ENCODE measurements around the gene PMM2.
"Not testable (repeated sequence)": the region's sequence is repeated elsewhere in the genome, so short reads cannot be mapped to it uniquely, and the experiment has no call there.

Gene PMM2

DNA sequence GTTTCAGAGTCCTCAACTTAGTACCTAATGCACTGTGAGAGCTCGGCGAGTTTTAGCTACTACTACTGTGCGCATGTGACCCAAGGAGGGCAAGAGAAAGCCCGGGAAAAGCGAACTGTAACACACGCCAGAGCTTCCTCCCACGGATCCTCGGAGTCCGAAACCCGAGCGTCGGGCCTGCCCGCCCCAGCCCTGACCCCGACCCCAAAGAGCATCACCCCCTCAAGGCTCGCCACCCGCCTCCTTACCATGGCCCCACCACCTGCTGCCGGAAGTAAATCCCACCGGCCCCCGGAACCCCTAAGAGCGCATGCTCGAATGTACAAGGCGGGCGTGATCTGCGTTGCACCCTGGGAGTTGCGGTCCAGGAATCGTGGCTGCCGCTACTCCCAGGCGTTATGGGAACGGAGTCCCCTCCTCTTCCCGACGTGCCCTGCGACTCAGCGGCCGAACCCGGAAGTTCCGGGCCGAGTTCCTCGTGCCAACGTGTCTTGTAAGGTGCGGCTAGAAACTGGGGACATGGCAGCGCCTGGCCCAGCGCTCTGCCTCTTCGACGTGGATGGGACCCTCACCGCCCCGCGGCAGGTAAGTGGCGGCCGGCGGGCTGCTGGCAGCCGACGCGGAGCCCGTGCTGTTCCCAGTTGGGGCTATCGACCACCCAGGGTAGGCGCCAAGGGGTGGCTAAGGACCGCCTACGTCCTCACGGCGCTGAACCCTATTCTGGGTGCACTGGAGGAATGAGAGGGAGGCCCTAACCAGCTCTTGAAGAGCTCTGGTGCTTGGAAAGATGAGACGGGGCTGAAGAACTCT lies at the start of gene PMM2, which contains the start of gene TMEM186:
TSS of gene PMM2 (plus strand) at position 476 of the 810 bp plus-strand sequence. CDS start at position 520, 44 bp downstream.
TSS of gene TMEM186 (minus strand) at position 276 of the 810 bp plus-strand sequence. CDS start at position 251, 25 bp downstream.
- peak; percentile 96 for DNase-seq

DNA sequence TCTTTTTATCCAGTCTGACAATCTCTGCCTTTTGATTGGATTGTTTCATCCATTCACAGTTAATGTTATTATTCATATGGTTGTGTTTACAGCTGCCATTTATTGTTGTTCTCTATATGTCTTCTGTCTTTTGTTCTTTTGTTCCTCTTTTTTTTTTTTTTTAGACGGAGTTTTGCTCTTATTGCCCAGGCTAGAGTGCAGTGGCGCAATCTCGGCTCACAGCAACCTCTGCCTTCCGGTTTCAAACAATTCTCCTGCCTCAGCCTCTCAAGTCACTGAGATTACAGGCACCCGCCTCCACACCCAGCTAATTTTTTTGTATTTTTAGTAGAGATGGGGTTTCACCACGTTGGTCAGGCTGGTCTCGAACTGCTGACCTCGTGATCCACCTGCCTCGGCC lies 48.7 kb upstream of the PMM2 start:
- DNase-seq, result not testable (repeated sequence)

DNA sequence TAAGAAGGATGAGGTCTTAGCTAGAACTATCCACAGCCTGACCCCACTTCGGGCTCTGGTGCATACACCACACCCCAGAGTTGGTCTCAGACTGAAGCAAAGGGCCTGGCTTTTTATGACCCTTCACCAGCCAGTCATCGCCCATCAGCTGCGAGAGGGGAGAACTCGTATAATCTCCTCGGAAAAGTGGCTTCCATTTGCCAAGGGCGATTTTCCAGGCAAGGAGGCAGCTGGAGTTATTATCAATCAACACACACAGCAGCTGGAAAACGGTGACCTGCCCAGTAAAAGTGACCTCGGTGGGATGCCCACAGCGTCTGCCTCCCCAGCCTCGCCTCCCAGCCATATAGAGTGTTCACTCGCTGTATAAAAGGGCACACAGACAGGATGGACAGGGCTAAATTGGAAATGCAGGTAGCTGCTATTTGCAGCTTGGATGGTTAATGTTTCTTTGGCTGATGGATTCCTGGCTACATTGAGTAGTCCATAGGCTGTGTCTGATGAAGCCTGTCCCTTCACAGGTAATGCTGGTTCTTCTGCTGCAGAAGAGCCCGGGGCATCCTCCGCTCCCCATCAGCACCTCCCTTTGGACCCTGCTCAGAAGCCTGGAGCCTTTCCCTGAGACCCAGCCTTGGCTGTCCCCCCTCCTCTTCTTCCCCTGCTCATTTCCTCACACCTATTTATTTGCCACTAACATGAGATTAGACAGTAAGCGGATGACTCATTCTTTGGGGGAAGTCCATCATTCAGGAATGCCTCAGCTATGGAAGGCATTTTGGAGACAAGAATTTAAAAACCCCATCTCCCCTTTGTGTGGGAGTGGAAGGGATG lies 45.9 kb upstream of the PMM2 start:
- no peak for DNase-seq

GRCh38 chr16:8752706-8753105 lies 44.9 kb upstream of the PMM2 start:
- no peak for DNase-seq

- no peak for DNase-seq
Observed at GRCh38 chr16:8753416-8754054, 44.1 kb upstream of the PMM2 start.

DNA sequence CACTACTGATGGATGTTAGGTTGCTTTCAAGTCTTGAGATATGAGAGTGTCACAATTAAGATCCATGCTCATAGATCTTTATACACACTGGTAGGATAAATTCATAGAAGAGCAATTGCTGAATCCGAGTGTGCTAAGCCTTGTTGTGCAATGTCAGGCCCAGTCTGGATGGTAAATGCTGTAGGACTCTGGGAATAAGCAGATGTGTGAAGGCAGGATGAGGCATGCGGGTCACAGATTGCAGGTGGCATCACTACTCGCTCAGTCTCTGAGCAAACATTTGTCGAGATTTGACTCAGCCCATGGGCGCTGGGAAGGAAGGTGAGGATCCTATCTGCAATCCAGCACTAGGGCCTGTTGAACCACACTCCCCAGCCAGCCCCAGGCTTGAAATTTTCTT lies 40.9 kb upstream of the PMM2 start:
- no peak for DNase-seq

DNA sequence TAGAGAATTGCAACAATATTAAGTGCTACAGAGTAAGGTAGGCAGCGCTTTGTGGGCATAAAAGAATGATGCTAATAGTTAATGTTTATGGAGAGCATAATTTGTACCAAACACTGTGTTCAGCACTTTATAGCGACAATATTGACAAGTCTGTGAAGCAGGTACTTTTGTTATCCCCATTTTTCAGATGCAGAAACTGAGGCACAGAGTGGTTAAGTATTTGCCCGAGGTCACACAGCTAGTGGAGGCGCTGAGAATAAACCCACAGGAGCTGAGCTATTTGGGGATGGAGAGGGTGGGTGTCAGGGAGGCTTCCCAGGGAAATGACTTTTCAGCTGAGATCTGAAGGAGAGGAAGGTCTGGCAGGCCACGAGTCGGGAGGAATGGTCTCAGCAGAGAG lies 39.6 kb upstream of the PMM2 start:
- DNase-seq, result no peak

GRCh38 chr16:8760021-8760420 lies 37.6 kb upstream of the PMM2 start:
- no peak for DNase-seq

GRCh38 chr16:8761078-8761477 lies 36.6 kb upstream of the PMM2 start:
- DNase-seq, result no peak

DNA sequence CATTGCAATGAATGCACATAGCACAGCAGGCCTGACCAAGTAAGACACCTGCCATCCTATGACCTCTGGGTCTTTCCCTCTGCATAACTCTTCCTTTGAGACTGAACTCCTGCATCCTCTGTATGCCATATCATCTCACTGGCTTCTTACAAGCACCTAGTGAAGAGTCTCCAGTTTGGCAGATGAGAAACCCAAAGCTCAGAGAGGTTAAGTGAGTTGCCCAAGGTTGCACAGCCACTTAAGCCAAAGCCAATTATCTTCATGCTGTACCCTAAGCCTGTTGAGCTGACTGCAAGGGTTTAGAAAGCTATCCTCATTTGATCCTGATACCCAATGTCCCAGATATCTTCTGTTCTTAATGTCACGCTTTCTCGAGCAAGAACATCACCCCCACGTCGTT lies 35.4 kb upstream of the PMM2 start:
- no peak for DNase-seq

DNA sequence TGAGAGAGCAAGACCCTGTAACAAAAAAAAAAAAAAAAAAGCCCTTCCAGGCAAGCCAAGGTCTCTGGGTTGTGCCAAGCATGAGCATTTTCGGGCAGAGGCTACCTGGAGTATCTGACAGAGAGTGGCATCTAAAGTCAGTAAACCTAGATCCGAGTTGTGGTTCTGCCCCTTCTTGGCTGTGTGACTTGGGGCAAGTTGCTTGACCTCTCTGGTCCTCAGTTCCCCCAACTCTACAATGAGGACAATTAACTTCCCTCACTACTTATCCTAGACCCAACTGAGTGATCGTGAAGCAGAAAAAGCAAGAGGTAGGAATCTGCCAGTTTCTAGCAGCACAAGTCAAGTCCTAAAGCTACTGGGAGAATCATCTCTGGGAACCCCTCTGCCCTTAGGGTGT lies 34.6 kb upstream of the PMM2 start:
- DNase-seq, result no peak

DNA sequence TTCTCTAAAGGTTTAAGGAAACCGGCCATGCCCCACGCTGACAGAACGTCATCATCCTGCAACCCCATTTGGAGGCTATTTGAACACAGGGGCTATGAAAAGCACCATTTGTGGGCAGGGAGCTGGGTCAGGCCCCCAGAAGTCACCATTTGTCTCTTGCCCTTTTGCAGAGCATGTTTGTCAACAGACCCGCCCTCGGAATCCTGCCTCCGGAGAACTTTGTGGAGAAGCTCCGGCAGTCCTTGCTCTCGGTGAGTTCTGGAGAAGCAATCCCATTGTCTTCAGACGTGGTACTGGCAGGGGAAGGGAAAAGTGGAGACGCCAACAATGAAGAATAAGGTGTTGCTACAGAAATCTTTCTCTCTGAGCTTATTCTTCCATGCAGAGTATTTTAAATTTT lies 33.7 kb upstream of the PMM2 start:
- no peak for DNase-seq

GRCh38 chr16:8764525-8765250 lies 33.0 kb upstream of the PMM2 start:
- no peak for DNase-seq

DNA sequence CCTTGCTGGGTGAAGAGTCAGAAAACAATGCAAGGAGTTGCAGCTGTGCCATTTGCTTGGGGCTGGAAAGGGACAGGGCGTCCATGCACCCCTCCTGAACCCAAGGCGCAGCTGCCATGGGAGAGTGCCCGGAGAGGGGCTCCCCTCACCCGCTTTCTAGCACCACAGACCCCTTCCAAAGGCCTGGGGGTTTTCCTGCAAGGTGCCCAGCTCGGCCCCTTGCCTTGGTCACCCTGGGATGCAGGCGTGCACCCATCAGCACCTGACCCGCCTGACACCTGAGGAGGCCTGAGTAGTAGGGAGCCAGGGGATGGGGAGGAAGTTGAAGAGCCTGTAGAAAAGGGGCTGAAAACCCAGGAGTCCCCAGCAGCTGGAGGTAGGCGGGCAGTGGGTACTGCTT lies 30.5 kb upstream of the PMM2 start:
- no peak for DNase-seq

DNA sequence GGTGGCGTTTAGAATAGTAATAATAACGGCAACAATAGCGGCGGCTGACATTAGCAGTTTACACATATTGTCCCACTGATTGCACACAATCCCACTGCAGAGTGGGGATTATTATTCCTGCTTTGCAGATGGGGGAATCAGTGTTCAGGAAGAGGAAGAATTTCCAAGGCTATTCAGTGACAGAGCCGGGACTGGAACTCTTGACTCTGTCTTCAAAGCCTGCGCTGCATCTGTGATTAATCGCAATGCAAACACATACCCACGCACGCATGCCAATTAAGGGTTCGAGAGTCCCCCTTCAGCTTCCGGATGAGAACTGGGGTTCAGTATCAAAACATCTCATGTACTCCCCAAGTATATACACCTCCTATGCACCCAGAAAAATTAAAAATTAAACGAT lies 29.4 kb upstream of the PMM2 start:
- DNase-seq, result no peak

GRCh38 chr16:8768692-8769091 lies 28.9 kb upstream of the PMM2 start:
- DNase-seq, result no peak

- no peak for DNase-seq
Observed at GRCh38 chr16:8773537-8773936, 24.1 kb upstream of the PMM2 start.

DNA sequence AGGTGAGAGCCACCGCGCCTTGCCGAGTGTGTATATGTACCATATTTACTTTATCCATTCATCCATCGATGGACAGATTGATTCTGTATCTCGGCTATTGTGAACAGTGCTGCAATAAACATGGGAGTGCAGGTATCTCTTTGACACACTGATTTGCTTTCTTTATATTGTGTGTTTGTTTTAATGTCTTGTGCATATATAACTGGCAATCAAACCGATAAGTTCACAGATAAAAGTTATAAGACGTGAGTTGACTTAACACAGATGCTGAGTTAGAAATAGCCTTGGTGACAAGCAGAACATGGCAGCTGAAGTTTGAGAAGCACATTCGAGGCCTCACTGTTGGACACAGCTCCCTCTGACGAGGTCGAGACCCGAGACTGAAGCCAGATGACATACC lies 23.4 kb upstream of the PMM2 start:
- no peak for DNase-seq

DNA sequence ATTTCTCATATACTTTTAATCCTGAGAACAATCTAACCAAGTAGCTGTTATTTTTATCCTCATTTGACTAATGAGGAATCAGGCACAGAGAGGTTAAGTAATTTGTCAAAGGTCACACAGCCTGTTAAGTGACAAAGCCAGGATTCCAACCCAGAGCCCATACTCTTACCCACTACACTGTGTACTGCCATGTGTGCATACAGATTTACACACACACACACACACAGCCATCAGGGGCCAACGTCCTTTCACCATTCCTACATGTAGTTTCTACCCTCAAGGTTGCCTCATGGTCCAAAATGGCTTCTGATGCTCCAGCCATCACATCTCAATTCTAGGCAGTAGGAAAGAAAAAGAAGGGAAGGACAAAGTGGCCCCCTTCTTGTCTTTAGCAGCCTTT lies 22.3 kb upstream of the PMM2 start:
- DNase-seq, result no peak

GRCh38 chr16:8776129-8776584 lies 21.5 kb upstream of the PMM2 start:
- DNase-seq, result no peak

DNA sequence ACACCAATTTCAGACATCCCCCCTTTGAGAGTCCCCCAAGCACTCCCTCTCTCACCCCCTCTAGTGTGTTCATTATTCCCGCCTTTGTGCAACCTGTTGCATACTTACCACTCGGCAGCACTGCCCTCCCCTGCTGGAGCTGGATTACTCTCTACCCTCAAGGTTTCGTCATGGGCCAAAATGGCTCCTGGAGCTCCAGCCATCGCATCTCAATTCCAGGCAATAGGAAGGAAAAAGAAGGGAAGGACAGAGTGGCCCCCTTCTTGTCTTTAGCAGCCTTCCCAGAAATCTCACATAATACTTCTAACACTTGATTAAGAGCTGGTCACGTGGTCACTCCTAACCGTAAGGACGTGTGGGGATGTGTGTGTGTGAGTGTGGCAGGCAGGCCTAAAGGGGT lies 20.4 kb upstream of the PMM2 start:
- no peak for DNase-seq

- no peak for DNase-seq
Observed at GRCh38 chr16:8781797-8782196, 15.8 kb upstream of the PMM2 start.

DNA sequence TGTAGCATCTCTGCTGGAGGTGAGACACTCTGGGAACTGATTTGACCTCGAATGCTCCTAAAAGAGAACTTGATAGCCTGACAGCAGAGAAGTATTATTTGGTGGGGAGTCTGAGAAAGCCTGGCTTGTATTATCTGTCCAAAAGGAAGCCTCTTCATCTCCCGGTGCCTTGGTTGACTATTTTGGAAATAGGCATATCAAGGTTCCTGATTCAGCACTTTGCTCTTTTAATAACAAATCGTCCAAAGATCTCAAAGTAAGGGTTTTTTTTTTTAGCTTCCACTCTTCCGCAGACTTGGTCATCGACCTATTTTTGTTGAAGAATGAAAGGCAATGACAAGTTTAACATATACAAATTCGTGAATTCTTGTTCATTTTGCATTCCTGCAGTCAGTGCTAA lies 15.0 kb upstream of the PMM2 start:
- DNase-seq, result no peak
